HG03064 (cell line): ENCODE results near the gene TRIM31.
A peak's percentile ranks its signal among the peaks of the same experiment; 100 is the strongest.

Source experiments
- ATAC-seq: cut with Tn5 transposase; IDR thresholded peaks from one replicate; pipeline ENCODE4 v1.9.1; 2021; ENCODE audit warnings: low read depth; ENCODE audit not compliant: unreplicated experiment

Gene TRIM31

GRCh38 chr6:30061092-30061857 lies 51.6 kb downstream of the TRIM31 start, which contains the start of gene POLR1H:
Gene POLR1H, plus strand, starts transcription at chr6:30061265. Its CDS starts 260 bp downstream, at chr6:30061525.
- ATAC-seq: peak; percentile 68

GRCh38 chr6:30060606-30061091 lies 52.2 kb downstream of the TRIM31 start:
- ATAC-seq: no peak

- no peak for ATAC-seq
Observed at GRCh38 chr6:30055513-30055912, 57.4 kb downstream of the TRIM31 start.

- ATAC-seq: no peak
Observed at GRCh38 chr6:30053682-30054081, 59.2 kb downstream of the TRIM31 start.
